H1 (cell line): ENCODE results near the gene ZNF750. TPM values are rescaled to one million over a fixed set of nuclear protein-coding genes. Genes with fewer than 3 reads are reported as not detected.

Source experiments
- CTCF ChIA-PET: fragments of 300-600 bp; sonication (Branson Sonifier 250); formaldehyde crosslinking; loops from one replicate; lab custom pipeline; 2021; ENCODE audit not compliant: partially characterized antibody; lab: Charles Lee
- POLR2A ChIA-PET: fragments of 300-600 bp; sonication (Branson Sonifier 250); formaldehyde crosslinking; loops from one replicate; lab custom pipeline; 2021; ENCODE audit warnings: inconsistent platforms; ENCODE audit not compliant: partially characterized antibody; lab: Charles Lee
- DNase-seq, 2 experiments: peaks; one replicate each; pipeline versions ENCODE4 v3.0.0 to v3.0.0-alpha.2; 2010 to 2022; ENCODE audit warnings: low spot score in 2 of 2, low read depth in 1 of 2, mixed read lengths in 1 of 2
- FAIRE-seq: peaks from 2 replicates; lab custom pipeline; 2011; peaks lifted over from hg19 to GRCh38; lab: Jason Lieb, UNC
- H2AFZ ChIP-seq: 2 replicates; pipeline ENCODE4 v1.8.1; 2012; ENCODE audit warnings: low read length, inconsistent platforms
- H2AK5ac ChIP-seq: 2 replicates; pipeline ENCODE4 v1.6.1; 2013; ENCODE audit warnings: low read depth, low read length
- H2BK120ac ChIP-seq: replicated peaks from 2 replicates; pipeline ENCODE3; 2013; ENCODE audit warnings: low read depth, low read length, inconsistent platforms
- H2BK12ac ChIP-seq: 2 replicates; pipeline ENCODE4 v1.6.1; 2013; ENCODE audit warnings: low read depth, low read length
- H2BK15ac ChIP-seq: 2 replicates; pipeline ENCODE4 v1.6.1; 2013; ENCODE audit warnings: low read length
- H2BK20ac ChIP-seq: 2 replicates; pipeline ENCODE4 v1.6.1; 2013; ENCODE audit warnings: low read length
- H2BK5ac ChIP-seq: 2 replicates; pipeline ENCODE4 v1.6.1; 2013; ENCODE audit warnings: low read depth, low read length
- H3K14ac ChIP-seq: 2 replicates; pipeline ENCODE4 v1.6.1; 2013; ENCODE audit warnings: inconsistent platforms; ENCODE audit not compliant: insufficient read length
- H3K18ac ChIP-seq: 2 replicates; pipeline ENCODE4 v1.6.1; 2013; ENCODE audit warnings: low read length; ENCODE audit errors: extremely low read depth
- H3K23ac ChIP-seq: 2 replicates; pipeline ENCODE4 v1.6.1; 2013; ENCODE audit warnings: inconsistent platforms; ENCODE audit not compliant: insufficient read length
- H3K23me2 ChIP-seq: 2 replicates; pipeline ENCODE4 v1.6.1; 2013; ENCODE audit warnings: low read depth, low read length
- H3K27ac ChIP-seq: 2 replicates; pipeline ENCODE4 v1.6.1; 2011; ENCODE audit warnings: low read depth, low read length, inconsistent platforms
- H3K27me3 ChIP-seq, 4 experiments: replicated peaks in 1 of 4; 1 replicate in 1 of 4; 2 replicates in 3 of 4; pipeline versions ENCODE4 v1.6.1 to v1.8.1; 2011 to 2013; ENCODE audit warnings: low read length in 3 of 4, mild to moderate bottlenecking in 3 of 4, inconsistent platforms in 2 of 4, mixed read lengths in 2 of 4, moderate library complexity in 1 of 4; ENCODE audit not compliant: control insufficient read depth in 3 of 4, insufficient read depth in 3 of 4; ENCODE audit errors: extremely low read depth in 1 of 4
- H3K36me3 ChIP-seq, 4 experiments: 2 replicates each; pipeline versions ENCODE4 v1.6.1 to v1.8.1; 2011 to 2013; ENCODE audit warnings: mild to moderate bottlenecking in 4 of 4, low read length in 3 of 4, moderate library complexity in 2 of 4, control low read depth in 1 of 4, inconsistent platforms in 1 of 4; ENCODE audit not compliant: insufficient read depth in 4 of 4, control insufficient read depth in 2 of 4
- H3K4ac ChIP-seq: replicated peaks from 2 replicates; pipeline ENCODE3; 2013; ENCODE audit warnings: low read length, low read depth, mixed read lengths, inconsistent platforms; ENCODE audit not compliant: insufficient read length
- H3K4me1 ChIP-seq, 4 experiments: replicated peaks in 1 of 4; 1 replicate in 1 of 4; 2 replicates in 3 of 4; pipeline versions ENCODE4 v1.6.1 to v1.8.1; 2011 to 2013; ENCODE audit warnings: low read length in 3 of 4, inconsistent platforms in 2 of 4, mixed read lengths in 1 of 4; ENCODE audit not compliant: insufficient read depth in 4 of 4, control insufficient read depth in 3 of 4
- H3K4me2 ChIP-seq, 2 experiments: 2 replicates each; pipeline versions ENCODE4 v1.6.1 to v1.8.1; 2011 to 2013; ENCODE audit warnings: low read depth in 2 of 2, low read length in 2 of 2, control low read depth in 1 of 2, inconsistent platforms in 1 of 2, mild to moderate bottlenecking in 1 of 2; ENCODE audit not compliant: insufficient read depth in 1 of 2
- H3K4me3 ChIP-seq, 4 experiments: fragments of 200-600, 300-600 bp in 1 of 4; sonication (generic), shearing (Covaris generic), sonication (Bioruptor Twin) in 1 of 4; 2 replicates each; pipeline versions ENCODE4 v1.5.1 to v1.8.1; 2011 to 2016; ENCODE audit warnings: low read length in 4 of 4, low read depth in 3 of 4, control low read depth in 2 of 4, inconsistent platforms in 2 of 4, mild to moderate bottlenecking in 2 of 4, mixed read lengths in 1 of 4, moderate library complexity in 1 of 4; ENCODE audit not compliant: insufficient read depth in 2 of 4; ENCODE audit errors: extremely low read depth in 1 of 4
- H3K56ac ChIP-seq: replicated peaks from 2 replicates; pipeline ENCODE3; 2013; ENCODE audit warnings: low read depth, mild to moderate bottlenecking, mixed read lengths, low read length, inconsistent platforms; ENCODE audit not compliant: insufficient read length
- H3K79me1 ChIP-seq: 2 replicates; pipeline ENCODE4 v1.6.1; 2013; ENCODE audit warnings: low read depth, low read length, control low read depth
- H3K79me2 ChIP-seq, 2 experiments: 2 replicates each; pipeline versions ENCODE4 v1.6.1 to v1.8.1; 2012 to 2013; ENCODE audit warnings: low read length in 2 of 2, mild to moderate bottlenecking in 2 of 2, inconsistent platforms in 1 of 2; ENCODE audit not compliant: insufficient read depth in 2 of 2, control insufficient read depth in 1 of 2
- H3K9ac ChIP-seq, 4 experiments: replicated peaks in 1 of 4; 1 replicate in 1 of 4; 2 replicates in 3 of 4; pipeline versions ENCODE4 v1.6.1 to v1.8.1; 2011 to 2013; ENCODE audit warnings: low read depth in 3 of 4, low read length in 3 of 4, control low read depth in 2 of 4, mild to moderate bottlenecking in 2 of 4, moderate library complexity in 2 of 4, inconsistent platforms in 1 of 4; ENCODE audit errors: extremely low read depth in 1 of 4
- H3K9me3 ChIP-seq, 2 experiments: 2 replicates each; pipeline versions ENCODE4 v1.6.1 to v1.8.1; 2012 to 2013; ENCODE audit warnings: mild to moderate bottlenecking in 2 of 2, moderate library complexity in 2 of 2, control low read depth in 1 of 2, inconsistent platforms in 1 of 2, low read depth in 1 of 2, low read length in 1 of 2, mixed read lengths in 1 of 2; ENCODE audit not compliant: insufficient read depth in 2 of 2
- H4K20me1 ChIP-seq, 2 experiments: replicated peaks in 1 of 2; 2 replicates each; pipeline versions ENCODE3 to v1.8.1; 2011 to 2013; ENCODE audit warnings: inconsistent platforms in 2 of 2, low read length in 2 of 2, mild to moderate bottlenecking in 1 of 2; ENCODE audit not compliant: insufficient read depth in 2 of 2, control insufficient read depth in 1 of 2
- H4K5ac ChIP-seq: 2 replicates; pipeline ENCODE4 v1.6.1; 2013; ENCODE audit warnings: low read length, low read depth, mixed read lengths, inconsistent platforms; ENCODE audit not compliant: insufficient read length
- H4K8ac ChIP-seq: 2 replicates; pipeline ENCODE4 v1.8.0; 2013; ENCODE audit warnings: mild to moderate bottlenecking, moderate library complexity, low read length, inconsistent platforms; ENCODE audit not compliant: insufficient read depth; ENCODE audit errors: extremely low read depth
- H4K91ac ChIP-seq: replicated peaks from 2 replicates; pipeline ENCODE3; 2013; ENCODE audit warnings: low read length, mixed read lengths, inconsistent platforms; ENCODE audit not compliant: insufficient read length
- ASH2L ChIP-seq: fragments of 200-600, 300-600 bp; sonication (generic); IDR thresholded peaks from one replicate; pipeline ENCODE4 v1.7.1; 2017; ENCODE audit warnings: low read length
- BRCA1 ChIP-seq: IDR thresholded peaks from 2 replicates; pipeline ENCODE4 v1.6.1; 2012; ENCODE audit warnings: low read depth, low read length, improper control_type of control experiment
- GTF2F1 ChIP-seq: IDR thresholded peaks from 2 replicates; pipeline ENCODE4 v1.6.1; 2012; ENCODE audit warnings: low read depth, low read length, improper control_type of control experiment, borderline replicate concordance
- NANOG ChIP-seq: IDR thresholded peaks from 2 replicates; pipeline ENCODE4 v1.6.1; 2011; ENCODE audit warnings: low read length, low read depth, mild to moderate bottlenecking, inconsistent platforms; ENCODE audit not compliant: insufficient read depth, poor library complexity, severe bottlenecking
- PHF8 ChIP-seq: fragments of 200-600 bp; sonication (generic); conservative IDR thresholded peaks from 2 replicates; pipeline ENCODE4 v1.7.1; 2012; ENCODE audit warnings: low read depth, mild to moderate bottlenecking, inconsistent platforms, low read length, moderate library complexity
- POLR2A ChIP-seq, 2 experiments: IDR thresholded peaks; 1 replicate in 1 of 2; 2 replicates in 1 of 2; pipeline ENCODE4 v1.6.1; 2011; ENCODE audit warnings: low read depth in 2 of 2, low read length in 2 of 2, mild to moderate bottlenecking in 2 of 2; ENCODE audit errors: control extremely low read depth in 1 of 2
- RFX5 ChIP-seq: IDR thresholded peaks from 2 replicates; pipeline ENCODE4 v1.6.1; 2011; ENCODE audit warnings: low read depth, low read length, improper control_type of control experiment, borderline replicate concordance
- RXRA ChIP-seq: IDR thresholded peaks from 2 replicates; pipeline ENCODE4 v1.6.1; 2011; ENCODE audit warnings: low read depth, mild to moderate bottlenecking, low read length, moderate library complexity; ENCODE audit not compliant: insufficient read depth
- WGBS, 2 experiments: shearing (Covaris generic) in 1 of 2; methylation state at CpG; one replicate each; pipeline versions ENCODE4 v1.1.6 to v1.1.7; 2013 to 2015; ENCODE audit warnings: low lambda C conversion rate in 2 of 2, mixed read lengths in 2 of 2, inconsistent platforms in 1 of 2, low coverage in 1 of 2, missing lambda C conversion rate in 1 of 2; ENCODE audit not compliant: insufficient replicate concordance in 2 of 2, insufficient coverage in 1 of 2, insufficient read length in 1 of 2; ENCODE audit errors: extremely low coverage in 1 of 2, missing lambda C conversion rate in 1 of 2; 5-methylcytosine and 5-hydroxymethylcytosine counted together
- polyA plus RNA-seq, 7 experiments: library from polyadenylated mRNA; depleted of rRNA in 3 of 7; stranded (reverse) in 5 of 7; unstranded in 2 of 7; fragments of >200 nt in 5 of 7; fragments of 200-250 nt in 2 of 7; gene quantifications; 1 replicate in 5 of 7; 2 replicates in 1 of 7; 4 replicates in 1 of 7; pipeline versions ENCODE4 v1.2.1 to v1.2.3, GENCODE V29; 2011 to 2013; ENCODE audit warnings: missing spikeins in 2 of 7, mixed read lengths in 2 of 7
- total RNA-seq: library from RNA; stranded (reverse); fragmentation: NEBNext Ultra II Directional; extraction: Animal tissue kit (Norgen Biotek cat#: 25700); gene quantifications from 2 replicates; pipeline ENCODE4 v1.2.1, GENCODE V29; 2021

ZNF750 gene
- total and polyA plus RNA-seq, 2 of the 8 experiments (the other 6 are each of a cell fraction or from before 2014, with no cell fraction given), result not detected

DNA sequence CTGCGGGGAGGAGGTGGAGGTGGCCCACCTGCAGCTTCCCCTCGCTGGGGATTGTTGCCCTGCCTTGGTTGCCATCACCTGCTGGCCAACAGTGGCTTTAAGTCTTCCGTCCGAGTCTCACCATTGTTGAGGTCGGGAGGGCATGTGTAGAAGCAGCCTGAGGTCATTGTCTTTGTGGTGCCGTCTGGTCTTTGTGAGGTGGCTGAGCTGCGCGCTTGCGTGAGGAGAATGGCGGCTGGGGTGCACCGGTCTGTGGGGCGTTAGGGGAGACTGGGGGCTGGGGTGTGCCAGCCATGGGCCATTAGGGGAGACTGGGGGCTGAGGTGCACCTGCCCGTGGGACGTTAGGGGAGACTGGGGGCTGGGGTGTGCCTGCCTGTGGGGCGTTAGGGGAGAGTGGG is 36.2 kb downstream of the ZNF750 start:
- Histone ChIP-seq H2BK20ac (no peak overlapping the region), H2BK15ac (no peak overlapping the region), H3K9me3 (peaks cover 16 to 19% of the 10 kb centered on the region in 2 experiments), H4K8ac (0 out of 2 replicates have a peak overlapping the region, but pooled peaks have one; percentile 46), H3K79me2 (peaks cover 0 to 30% of the 10 kb centered on the region in 2 experiments; a peak in 2 of 4 replicates), H3K9ac (no peak overlapping the region), H3K79me1 (peaks cover 10% of the 10 kb centered on the region), H4K20me1 (peaks cover 3 to 5% of the 10 kb centered on the region in 2 experiments), H3K18ac (no peak overlapping the region), H3K56ac (no peak overlapping the region), H2AFZ (no peak overlapping the region), H4K5ac (no peak overlapping the region), H3K36me3 (peaks cover 4 to 41% (median 24%) of the 10 kb centered on the region in 4 experiments; a peak in 6 of 8 replicates), H3K4me3 (no peak overlapping the region), H2AK5ac (no peak overlapping the region), H2BK120ac (no peak overlapping the region), H3K4me1 (no peaks in the 10 kb centered on the region; a peak in 1 of 7 replicates), H3K23ac (no peak overlapping the region), H4K91ac (no peak overlapping the region), H3K27me3 (no peaks in the 10 kb centered on the region), H2BK5ac (no peak overlapping the region), H3K23me2 (no peaks in the 10 kb centered on the region; the same call in 1 of the 2 replicates), H3K27ac (no peak overlapping the region), H3K4me2 (no peak overlapping the region), H3K4ac (no peak overlapping the region), H3K14ac (no peak overlapping the region), H2BK12ac (no peak overlapping the region)
- WGBS, 2 experiments, result 93% methylated on average over 14 of the region's 15 CpGs; no CpG with 5 or more reads in 1 of the 2 experiments
- ChIA-PET CTCF (interaction anchor here (0.5 to 4.1 kb wide), 4 partner anchors 19 to 123 kb away, joined by 4 to 17 read pairs (median 6); no protein-coding TSS in a partner anchor), POLR2A (interaction anchor here (1.1 kb wide), 1 partner anchor 33 kb away, joined by 3 read pairs; no protein-coding TSS in a partner anchor)
- DNase-seq (no peak), FAIRE-seq (no peak)
- TF ChIP-seq RFX5, result no peak
- no peak for TF ChIP-seq NANOG
- no peak for TF ChIP-seq PHF8
- TF ChIP-seq POLR2A (IDR thresholded peaks at IDR 0.05; ENCODE audit: control extremely low read depth in 1 of 2, low read depth in 2 of 2, low read length in 2 of 2), result no peak
- no peak for TF ChIP-seq RXRA
- no peak for TF ChIP-seq BRCA1
- TF ChIP-seq GTF2F1, result no peak
- TF ChIP-seq ASH2L, result no peak
